Right lobe of liver (tissue), 6 donors: ENCODE measurements around the gene FAM210B. TPM values are rescaled to one million over a fixed set of nuclear protein-coding genes. Genes with fewer than 3 reads are reported as not detected.

ENCODE experiments used
- ATAC-seq, 4 donors: fragments of 200-7000 bp; cut with Tn5 transposase; one replicate each; pipeline ENCODE4 v1.9.1; 2020; ENCODE audit warnings: mild to moderate bottlenecking in 4 of 4, moderate library complexity in 4 of 4
- DNase-seq, 3 donors: peaks; one replicate each; pipeline ENCODE4 v3.0.0-alpha.2; 2020
- H3K27ac ChIP-seq, 3 donors: fragments of 200-600 bp; one replicate each; pipeline ENCODE4 v1.8.0; 2022
- H3K27me3 ChIP-seq, 2 donors: fragments of 200-600 bp; one replicate each; pipeline ENCODE4 v1.8.0; 2022
- H3K36me3 ChIP-seq, 4 donors: fragments of 200-600 bp; sonication (generic) in 1 of 4; one replicate each; pipeline versions ENCODE4 v1.5.1 to v1.8.0; 2017 to 2022; ENCODE audit warnings: control low read depth in 1 of 4
- H3K4me1 ChIP-seq, 4 donors: fragments of 200-600 bp; sonication (generic) in 1 of 4; one replicate each; pipeline versions ENCODE4 v1.5.1 to v1.8.0; 2017 to 2022; ENCODE audit warnings: control low read depth in 1 of 4
- H3K4me3 ChIP-seq, 3 donors: fragments of 200-600 bp; one replicate each; pipeline ENCODE4 v1.8.0; 2022
- H3K9me3 ChIP-seq, 4 donors: fragments of 200-600 bp; sonication (generic) in 1 of 4; one replicate each; pipeline versions ENCODE4 v1.5.1 to v1.8.0; 2017 to 2022; ENCODE audit warnings: control low read depth in 1 of 4
- POLR2A ChIP-seq: fragments of 450-650 bp; IDR thresholded peaks from one replicate; pipeline ENCODE4 v1.6.1; 2017; ENCODE audit warnings: antibody characterized with exemption, mild to moderate bottlenecking
- WGBS: methylation state at CpG from one replicate; pipeline ENCODE4 v1.1.6; 2018; ENCODE audit warnings: low coverage, low lambda C conversion rate; ENCODE audit not compliant: insufficient coverage; ENCODE audit errors: missing lambda C conversion rate; 5-methylcytosine and 5-hydroxymethylcytosine counted together
- intact Hi-C, 2 donors: fragments of 100-400 bp; cut with DNase I; formaldehyde crosslinking; loops; one replicate each; pipeline versions ENCODE4 v1.11.2 to v1.14.1; 2022
- total RNA-seq, 6 experiments: library from RNA; depleted of rRNA in 2 of 6; stranded (reverse); fragments of >200 nt in 2 of 6; fragmentation: NEBNext Ultra II Directional in 3 of 6; extraction: Animal tissue kit (Norgen Biotek cat#: 25700) in 3 of 6; gene quantifications; one replicate each; pipeline versions ENCODE4 v1.1.0 to v1.2.4, GENCODE V29; 2016 to 2023
- TF ChIP-seq, protein P1 (sequence below), 4 donors: fragments of 200-600 bp in 3 of 4; fragments of 450-650 bp in 1 of 4; IDR thresholded peaks; one replicate each; pipeline versions ENCODE4 v1.5.1 to v1.8.0; 2016 to 2022; ENCODE audit warnings: antibody characterized with exemption in 4 of 4, mild to moderate bottlenecking in 2 of 4
- donor health status: DM: no; HTN: yes; CAD: no.
- donor health status: DM: no; HTN: no; CAD: no.
- donor health status: DM: no; HTN: no; CAD: no.
- donor health status: DM: no; HTN: yes; CAD: no.
- donor health status: DM: no; HTN: yes; CAD: no.

Gene FAM210B
- total RNA-seq, 6 experiments from 2014 or later: 31.6 to 66.5 (median 42.8) TPM

DNA sequence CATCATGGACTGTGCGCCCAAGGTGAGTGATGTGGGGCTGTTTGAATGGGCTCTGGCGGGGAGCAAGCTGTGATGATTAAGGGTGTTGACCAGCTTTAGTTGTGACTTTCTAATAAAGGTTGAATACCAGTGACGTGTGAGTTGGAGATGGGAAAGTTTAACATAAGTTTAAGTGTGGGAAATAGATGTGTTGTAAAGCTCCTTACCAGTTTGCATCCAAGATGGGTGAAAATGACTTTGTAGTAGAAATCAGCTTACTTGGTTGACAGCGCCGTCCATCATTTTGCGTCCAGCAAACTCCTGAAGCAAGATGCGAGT lies 53.7 kb downstream of the FAM210B start:
- Histone ChIP-seq H3K4me3 (peak overlapping the region; percentile 8 to 33 (median 18)), H3K27ac (peak overlapping the region; percentile 63 to 76 (median 65)), H3K4me1 (peaks cover 0 to 31% (median 6%) of the 10 kb centered on the region in 4 donors), H3K27me3 (no peaks in the 10 kb centered on the region), H3K9me3 (no peaks in the 10 kb centered on the region), H3K36me3 (peaks cover 0 to 5% (median 2%) of the 10 kb centered on the region in 4 donors)
- ATAC-seq (no peak), DNase-seq (no peak)
- TF ChIP-seq POLR2A: no peak
- TF ChIP-seq, protein P1, sequence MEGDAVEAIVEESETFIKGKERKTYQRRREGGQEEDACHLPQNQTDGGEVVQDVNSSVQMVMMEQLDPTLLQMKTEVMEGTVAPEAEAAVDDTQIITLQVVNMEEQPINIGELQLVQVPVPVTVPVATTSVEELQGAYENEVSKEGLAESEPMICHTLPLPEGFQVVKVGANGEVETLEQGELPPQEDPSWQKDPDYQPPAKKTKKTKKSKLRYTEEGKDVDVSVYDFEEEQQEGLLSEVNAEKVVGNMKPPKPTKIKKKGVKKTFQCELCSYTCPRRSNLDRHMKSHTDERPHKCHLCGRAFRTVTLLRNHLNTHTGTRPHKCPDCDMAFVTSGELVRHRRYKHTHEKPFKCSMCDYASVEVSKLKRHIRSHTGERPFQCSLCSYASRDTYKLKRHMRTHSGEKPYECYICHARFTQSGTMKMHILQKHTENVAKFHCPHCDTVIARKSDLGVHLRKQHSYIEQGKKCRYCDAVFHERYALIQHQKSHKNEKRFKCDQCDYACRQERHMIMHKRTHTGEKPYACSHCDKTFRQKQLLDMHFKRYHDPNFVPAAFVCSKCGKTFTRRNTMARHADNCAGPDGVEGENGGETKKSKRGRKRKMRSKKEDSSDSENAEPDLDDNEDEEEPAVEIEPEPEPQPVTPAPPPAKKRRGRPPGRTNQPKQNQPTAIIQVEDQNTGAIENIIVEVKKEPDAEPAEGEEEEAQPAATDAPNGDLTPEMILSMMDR (IDR thresholded peaks at IDR 0.05): no peak
- 57% methylated on average over 7 of the region's 7 CpGs for WGBS
- intact Hi-C loops: no loop called here

DNA sequence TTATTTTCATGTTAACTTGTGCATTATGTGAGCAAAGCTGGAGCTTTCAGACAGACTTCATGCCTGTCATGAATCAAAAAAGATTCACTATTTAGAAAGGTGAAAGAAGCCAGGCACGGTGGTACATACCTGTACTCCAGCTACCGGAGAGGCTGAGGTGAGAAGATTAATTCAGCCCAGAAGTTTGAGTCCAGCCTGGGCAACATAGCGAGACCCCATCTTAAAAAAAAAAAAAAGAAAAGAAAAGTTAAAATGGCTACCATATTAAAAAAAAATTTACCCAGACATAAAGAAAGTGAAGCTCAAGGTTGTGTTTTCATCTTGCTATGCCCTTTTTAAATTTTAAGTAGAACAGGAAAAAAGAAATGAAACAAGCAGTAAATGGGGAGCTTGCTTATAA lies 54.2 kb downstream of the FAM210B start:
- ATAC-seq: no peak
- Histone ChIP-seq H3K27ac (peak overlapping the region; percentile 63 to 76 (median 65)), H3K4me3 (no peak overlapping the region), H3K36me3 (peaks cover 0 to 2% (median 0%) of the 10 kb centered on the region in 4 donors), H3K9me3 (no peaks in the 10 kb centered on the region), H3K27me3 (no peaks in the 10 kb centered on the region), H3K4me1 (peaks cover 0 to 31% (median 6%) of the 10 kb centered on the region in 4 donors)
- 86% methylated on average over 3 of the region's 3 CpGs for WGBS
- intact Hi-C loops: no loop called here
- TF ChIP-seq POLR2A: no peak
- TF ChIP-seq, protein P1 (IDR thresholded peaks at IDR 0.05): no peak
- no peak for DNase-seq

DNA sequence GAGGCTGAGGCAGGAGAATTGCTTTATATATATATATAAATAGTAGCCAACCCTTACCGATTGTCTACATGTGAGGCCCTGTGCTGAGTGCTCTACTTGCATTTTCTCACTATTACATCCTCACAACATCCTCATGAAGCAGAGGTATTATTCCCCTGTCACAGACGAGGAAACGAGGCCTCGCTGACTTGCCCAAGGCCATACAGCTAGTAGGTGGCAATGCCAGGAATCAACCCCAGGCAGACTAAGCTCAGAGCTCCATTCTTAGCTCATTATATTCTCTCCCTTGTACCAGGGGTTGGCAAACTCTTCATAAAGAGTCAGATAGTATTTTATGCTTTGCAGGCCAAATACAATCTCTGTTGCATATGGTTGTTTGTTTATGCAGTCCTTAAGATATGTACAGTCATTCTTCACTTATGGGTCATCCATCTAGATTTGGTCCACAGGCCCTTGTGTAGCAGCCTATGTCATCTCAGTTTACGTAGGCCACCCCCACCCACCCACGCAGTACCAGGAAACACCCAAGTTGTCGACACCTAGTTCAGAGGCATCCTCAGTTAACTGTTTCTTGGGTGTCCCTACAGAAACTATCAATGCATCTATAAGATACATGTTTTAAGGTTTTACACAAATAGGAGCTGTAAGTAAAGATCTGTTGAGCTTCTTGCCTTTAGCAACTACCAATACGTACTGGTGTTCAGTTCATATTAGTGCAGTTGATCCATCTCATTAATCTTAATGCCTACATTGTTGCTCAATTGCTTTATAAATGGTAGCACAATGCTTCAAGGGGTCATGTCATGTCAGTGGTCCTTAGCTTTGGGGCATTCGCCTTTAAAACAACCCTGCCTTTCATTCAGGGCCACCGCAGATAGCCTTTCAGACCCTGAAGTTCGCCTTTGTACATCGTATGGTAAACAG lies 56.3 kb downstream of the FAM210B start:
- Histone ChIP-seq H3K36me3 (no peaks in the 10 kb centered on the region), H3K4me1 (peaks cover 0 to 25% (median 6%) of the 10 kb centered on the region in 4 donors), H3K9me3 (no peaks in the 10 kb centered on the region), H3K4me3 (no peak overlapping the region), H3K27ac (no peak overlapping the region), H3K27me3 (no peaks in the 10 kb centered on the region)
- TF ChIP-seq, protein P1 (IDR thresholded peaks at IDR 0.05): no peak
- TF ChIP-seq POLR2A: no peak
- intact Hi-C loops: no loop called here
- WGBS: 80% methylated on average over 12 of the region's 12 CpGs
- no peak for DNase-seq
- no peak for ATAC-seq

DNA sequence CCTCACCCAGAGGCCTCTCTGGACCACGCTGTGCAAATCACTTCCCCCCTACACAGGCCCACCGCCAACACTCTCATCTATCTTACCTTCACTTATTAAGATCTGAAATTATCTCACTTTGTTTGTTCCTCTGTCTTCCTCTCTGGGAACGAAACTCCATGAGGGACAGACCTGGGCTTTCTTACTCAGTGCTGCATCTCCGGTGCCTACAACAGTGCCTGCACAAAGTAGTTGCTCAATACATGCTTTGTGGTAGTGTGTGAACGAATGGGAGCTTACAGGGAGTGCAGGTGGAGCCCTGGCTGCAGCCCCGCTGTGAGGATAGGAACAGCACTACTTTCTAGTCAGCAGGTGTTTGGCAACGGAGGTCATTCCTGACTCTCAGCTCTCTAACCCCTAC lies 58.6 kb downstream of the FAM210B start:
- Histone ChIP-seq H3K27ac (no peak overlapping the region), H3K9me3 (no peaks in the 10 kb centered on the region), H3K4me1 (peaks cover 0 to 7% (median 2%) of the 10 kb centered on the region in 4 donors), H3K36me3 (no peaks in the 10 kb centered on the region), H3K27me3 (no peaks in the 10 kb centered on the region), H3K4me3 (no peak overlapping the region)
- TF ChIP-seq, protein P1 (IDR thresholded peaks at IDR 0.05): no peak
- TF ChIP-seq POLR2A: no peak
- intact Hi-C loops: no loop called here
- WGBS: 79% methylated on average over 7 of the region's 7 CpGs
- DNase-seq (no peak), ATAC-seq (no peak)
